ENCODE results near the gene ADD3.

The ADD3 gene, protein sequence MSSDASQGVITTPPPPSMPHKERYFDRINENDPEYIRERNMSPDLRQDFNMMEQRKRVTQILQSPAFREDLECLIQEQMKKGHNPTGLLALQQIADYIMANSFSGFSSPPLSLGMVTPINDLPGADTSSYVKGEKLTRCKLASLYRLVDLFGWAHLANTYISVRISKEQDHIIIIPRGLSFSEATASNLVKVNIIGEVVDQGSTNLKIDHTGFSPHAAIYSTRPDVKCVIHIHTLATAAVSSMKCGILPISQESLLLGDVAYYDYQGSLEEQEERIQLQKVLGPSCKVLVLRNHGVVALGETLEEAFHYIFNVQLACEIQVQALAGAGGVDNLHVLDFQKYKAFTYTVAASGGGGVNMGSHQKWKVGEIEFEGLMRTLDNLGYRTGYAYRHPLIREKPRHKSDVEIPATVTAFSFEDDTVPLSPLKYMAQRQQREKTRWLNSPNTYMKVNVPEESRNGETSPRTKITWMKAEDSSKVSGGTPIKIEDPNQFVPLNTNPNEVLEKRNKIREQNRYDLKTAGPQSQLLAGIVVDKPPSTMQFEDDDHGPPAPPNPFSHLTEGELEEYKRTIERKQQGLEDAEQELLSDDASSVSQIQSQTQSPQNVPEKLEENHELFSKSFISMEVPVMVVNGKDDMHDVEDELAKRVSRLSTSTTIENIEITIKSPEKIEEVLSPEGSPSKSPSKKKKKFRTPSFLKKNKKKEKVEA

DNA sequence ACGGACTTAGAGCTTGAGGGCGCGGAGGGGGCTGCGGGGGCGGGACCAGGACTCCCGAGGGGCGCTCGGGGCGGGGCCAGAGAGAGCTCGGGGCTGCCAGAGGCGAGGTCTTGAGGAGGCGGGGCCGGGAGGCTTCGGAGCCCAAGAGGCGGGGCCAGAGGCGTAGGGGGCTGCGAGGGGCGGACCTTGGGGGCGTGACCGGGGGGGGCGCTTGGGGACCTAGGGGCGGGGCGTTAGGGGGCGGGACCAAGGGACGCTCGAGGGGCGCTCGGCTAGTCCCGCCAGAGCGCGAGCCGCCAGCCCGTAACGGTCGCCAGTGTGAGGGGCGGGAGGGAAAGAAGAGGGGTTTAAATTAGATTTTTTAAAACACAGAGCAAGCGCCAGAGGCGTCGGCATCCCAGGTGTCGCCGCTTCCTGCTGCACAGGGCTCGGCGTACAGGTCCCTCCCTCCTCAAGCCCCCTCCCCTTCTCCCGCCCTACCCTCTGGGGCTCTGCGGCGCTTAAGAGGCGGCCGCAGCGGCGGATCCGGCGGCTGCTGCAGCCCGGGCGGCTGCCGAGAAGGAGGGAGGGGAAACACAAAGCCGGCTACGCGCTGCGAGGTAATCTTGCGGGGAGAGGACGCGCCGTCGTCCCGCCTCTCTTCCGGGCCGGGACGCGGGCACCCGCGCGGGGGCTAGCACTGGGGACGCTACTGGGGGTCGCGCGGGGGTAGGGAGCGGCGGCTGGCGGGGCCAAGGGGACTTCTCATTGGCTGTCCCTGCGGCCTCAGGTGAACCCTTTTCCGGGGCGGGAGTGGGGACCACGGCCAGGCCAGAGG, at the start of gene ADD3:
TSS of gene ADD3 (plus strand) at position 284 of the 817 bp plus-strand sequence. CDS start 92,670 bp downstream, outside the sequence.
- DNase-seq = peak; percentile 45

DNA sequence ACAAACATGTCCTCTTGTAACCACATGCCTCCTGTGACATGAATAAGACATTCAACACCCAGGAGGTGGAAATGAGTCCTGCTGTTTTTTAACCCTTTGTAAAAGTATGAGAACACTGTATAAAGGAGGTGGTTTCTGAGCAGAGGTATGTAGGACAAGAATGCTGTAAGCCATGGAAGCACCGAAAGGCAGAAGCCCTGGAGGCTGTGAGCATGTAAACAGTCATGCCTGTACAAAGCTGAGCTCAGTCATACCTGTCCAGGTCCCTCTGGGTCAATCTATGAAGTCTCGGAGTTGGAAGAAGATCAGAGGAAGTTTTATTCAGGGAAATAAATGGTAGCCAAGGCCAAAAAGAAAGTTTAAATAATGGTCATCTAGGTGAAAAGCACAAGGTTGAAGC, 49.7 kb upstream of the ADD3 start:
- DNase-seq = no peak

DNA sequence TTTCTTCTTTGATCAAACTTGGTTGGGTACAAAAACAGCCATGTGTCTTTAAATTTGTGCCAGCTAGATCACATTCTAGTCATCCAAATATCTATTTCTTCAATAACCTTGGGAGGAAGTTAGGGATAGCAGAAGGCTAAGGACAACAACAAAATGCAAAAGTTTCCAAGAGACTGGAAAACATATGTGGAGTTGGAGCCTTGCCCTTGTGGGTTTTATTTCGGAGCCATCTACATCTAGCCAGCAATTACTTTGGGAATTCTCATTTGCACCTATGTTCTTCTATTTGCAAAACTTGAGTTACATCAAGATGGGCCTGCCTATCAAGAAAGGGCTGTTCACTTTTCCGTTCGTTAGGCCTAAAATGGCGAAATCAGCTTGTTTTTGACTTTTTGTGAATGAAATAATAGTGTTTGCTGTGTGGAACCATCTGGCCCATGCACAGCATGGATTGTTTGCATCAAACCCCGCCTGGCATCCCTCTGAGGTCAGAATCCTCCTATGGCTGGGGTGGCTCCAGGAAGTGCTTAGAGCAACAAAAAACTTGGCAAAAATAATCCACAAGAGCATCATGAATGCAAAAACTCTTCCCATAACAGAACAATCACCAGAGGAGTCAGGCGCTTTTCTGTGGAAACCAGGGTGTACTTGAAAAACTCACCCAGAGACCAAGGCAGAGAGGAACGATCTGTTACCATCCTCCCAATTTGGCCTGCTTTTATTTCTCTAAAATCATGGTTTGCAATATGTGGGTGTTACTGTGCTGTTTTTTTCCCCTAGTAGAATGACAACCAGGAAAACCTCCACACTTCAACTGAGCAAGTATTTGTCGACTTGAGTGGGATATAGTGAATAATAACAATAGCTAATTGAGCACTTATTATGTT, 48.3 kb upstream of the ADD3 start:
- no peak for DNase-seq

- no peak for DNase-seq
Observed at GRCh38 chr10:109960682-109961081, 47.1 kb upstream of the ADD3 start.

DNA sequence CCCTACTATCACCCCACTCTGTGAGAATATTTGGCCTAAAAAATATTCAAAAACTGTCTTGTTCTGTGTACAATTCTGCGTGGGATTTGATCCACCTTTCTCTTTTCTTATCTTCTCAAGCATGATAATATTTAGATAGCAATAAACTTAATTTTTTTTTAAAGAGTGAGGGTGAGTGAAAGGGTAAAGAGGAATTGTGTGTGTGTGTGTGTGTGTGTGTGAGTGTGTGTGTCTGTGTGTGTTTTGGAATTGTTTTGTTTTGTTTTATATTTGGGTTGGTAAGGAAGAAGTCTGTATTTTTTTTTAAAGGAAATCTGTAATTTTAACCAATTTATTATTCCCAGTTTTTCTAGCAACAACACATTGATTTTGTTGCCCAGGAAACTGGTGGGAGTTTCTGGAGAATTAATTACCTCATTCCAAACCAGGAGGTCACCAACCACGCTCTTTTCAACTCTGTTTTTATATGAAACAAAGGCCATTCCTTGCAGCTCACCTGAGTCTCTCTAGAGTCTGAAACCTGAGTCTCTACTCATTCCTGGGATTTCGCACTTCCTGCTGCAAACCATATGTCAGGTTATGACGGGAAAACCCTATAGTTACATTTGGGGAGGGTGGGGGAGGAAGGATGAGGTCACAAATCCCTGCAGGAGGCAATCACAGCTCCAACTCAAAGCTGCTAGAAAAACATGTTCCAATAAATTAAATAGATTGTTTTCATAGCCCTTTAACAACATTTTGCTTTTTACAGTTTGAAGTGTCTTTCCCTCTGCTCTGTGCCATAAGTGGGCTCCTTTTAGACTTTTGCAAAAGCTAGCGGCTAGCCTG, 46.4 kb upstream of the ADD3 start:
- no peak for DNase-seq

DNA sequence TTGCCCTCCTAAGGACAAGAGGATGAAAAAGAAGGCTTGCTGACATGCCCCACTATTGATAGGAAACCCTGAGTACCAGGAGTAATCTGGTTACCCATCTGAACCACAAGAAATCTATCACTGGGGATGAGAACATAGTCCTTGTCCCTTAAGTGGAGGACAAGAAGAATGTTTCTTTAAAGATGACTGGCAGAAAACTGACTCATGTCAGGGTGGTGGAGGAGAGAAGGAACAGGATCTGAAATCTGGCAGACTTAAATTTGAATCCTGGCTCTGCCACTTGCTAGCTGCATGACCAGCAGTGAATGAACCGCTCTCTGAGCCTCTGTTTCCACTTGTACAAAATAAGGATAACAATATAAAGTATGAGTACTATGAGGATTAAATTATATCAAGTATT, 45.5 kb upstream of the ADD3 start:
- DNase-seq = no peak

DNA sequence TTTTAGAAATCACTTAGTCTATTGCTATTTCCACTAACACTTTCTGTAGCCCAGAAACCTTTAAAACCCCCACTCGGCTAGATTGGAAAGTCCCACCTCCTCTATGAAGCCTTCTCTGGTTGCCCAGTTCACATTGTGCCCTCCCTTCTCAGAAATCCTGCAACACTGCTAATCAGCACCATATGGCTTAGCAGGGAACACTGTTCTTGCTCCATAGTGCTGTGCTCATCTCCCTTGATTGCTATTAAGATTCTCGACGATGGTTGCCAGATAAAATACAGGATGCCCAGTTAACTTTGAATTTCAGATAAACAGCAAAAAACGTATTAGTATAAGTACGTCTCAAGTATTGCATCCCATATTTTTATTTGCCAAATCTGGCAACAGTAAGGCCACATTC, 44.3 kb upstream of the ADD3 start:
- no peak for DNase-seq

- no peak for DNase-seq
Observed at GRCh38 chr10:109964318-109964717, 43.5 kb upstream of the ADD3 start.

DNA sequence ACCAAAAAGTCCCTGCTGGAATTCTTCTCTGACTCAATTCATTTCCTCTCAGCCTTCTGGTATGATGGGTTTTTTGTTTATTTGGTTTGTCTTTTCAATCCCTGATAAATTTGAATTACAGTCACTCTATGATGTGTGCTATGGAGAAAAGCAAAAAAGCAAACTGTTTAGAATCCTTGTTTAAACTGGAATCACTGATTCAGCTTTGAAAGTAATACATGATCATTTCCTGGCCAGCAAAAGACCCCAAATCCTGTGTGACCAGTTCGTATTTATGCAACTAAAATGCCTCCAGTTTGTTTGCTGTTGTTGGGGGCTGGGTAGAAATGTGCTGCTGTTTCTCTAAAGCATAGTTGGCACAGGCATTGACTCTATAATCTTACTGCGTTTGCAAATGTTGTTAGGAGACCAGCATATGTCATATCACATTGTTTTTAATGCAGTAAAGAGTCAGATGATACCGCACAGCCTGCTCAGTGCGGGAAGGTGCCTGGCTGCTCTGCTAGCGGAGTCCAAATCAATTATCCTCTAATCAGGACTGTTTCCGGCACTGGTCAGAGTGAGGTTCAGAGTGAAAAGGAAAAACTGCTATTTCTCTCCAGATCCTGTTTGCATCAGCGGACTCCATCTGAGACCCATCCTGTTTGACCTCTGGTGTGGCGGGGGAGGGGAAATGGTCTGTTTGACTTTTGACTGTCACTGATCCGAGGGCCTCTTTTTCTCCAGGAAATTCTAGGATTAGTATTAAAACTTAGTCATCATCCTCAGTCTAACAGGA, 40.6 kb upstream of the ADD3 start:
- DNase-seq = no peak

DNA sequence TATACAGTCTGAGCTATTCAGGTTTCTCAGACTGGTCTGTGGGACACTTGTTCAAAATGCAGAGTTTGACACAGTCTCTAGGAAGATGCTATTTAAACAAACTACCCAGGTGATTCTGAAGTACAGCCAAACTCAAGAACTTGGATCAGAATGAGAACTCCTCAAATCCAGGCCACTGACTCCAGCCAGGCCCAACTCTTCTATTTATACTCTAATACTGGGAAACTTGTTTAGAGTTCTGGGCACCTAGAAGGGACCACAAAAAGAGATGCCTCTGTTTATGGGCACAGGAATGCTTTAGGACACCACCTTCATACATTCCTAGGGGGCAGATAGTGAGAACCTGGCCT, 40.1 kb upstream of the ADD3 start:
- no peak for DNase-seq

DNA sequence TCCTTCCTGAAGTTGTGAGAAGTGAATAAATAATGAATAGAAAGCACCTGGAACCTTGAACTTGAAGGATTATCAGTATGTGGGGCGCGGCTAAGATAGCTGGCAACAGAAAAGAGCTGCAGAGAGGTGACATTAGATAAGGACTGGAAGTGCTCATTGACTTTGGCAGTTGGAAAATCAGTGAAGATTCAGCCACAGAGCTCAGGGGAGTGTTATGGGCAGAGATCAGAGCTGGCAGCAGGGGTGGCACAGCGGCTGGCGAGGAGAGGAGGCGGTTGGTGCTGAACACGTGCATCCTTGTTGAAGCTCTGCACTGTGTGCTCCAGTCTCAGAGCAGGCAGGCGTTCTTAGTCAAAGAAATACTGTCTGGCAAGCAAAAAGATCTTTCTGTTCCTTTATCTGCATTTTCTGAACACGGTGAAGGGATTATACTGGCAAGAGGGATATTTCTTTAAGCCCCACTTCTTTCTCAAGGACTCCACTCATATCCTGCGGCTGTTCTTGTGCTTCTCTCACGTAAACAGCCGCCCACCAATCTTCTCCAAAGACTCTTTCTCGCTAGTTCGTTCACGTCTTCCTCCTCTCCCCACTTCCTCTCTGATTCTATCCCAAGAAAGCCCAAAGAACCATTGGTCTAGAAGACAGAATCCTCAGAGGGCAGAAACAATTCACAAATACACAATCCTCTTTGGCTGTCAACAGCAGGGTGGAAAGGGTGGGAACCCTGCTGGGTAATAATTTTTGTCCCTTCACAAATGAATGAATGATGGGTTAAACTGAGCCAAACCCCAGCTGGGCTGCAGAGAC, 38.6 kb upstream of the ADD3 start:
- no peak for DNase-seq

- DNase-seq = no peak
Observed at GRCh38 chr10:109969760-109970346, 37.9 kb upstream of the ADD3 start.

DNA sequence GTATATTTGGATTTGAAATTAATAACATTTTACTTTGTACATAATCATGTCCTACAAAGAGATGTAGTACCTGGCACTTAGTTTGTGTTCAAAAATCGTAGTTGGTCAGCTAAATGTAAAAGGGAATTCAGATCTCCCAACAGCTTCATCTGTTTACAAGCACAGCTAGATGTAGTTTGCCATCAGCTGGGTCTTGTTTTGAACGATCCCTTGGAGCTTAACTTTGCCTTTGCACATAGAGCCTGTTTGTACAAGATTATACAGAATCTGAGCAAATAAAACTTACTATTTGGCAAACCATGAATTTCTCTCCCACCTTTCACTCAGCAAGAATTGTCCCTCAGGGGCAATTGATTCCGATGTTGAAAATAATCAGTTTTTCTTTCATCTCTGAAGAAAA, 36.1 kb upstream of the ADD3 start:
- DNase-seq = no peak

DNA sequence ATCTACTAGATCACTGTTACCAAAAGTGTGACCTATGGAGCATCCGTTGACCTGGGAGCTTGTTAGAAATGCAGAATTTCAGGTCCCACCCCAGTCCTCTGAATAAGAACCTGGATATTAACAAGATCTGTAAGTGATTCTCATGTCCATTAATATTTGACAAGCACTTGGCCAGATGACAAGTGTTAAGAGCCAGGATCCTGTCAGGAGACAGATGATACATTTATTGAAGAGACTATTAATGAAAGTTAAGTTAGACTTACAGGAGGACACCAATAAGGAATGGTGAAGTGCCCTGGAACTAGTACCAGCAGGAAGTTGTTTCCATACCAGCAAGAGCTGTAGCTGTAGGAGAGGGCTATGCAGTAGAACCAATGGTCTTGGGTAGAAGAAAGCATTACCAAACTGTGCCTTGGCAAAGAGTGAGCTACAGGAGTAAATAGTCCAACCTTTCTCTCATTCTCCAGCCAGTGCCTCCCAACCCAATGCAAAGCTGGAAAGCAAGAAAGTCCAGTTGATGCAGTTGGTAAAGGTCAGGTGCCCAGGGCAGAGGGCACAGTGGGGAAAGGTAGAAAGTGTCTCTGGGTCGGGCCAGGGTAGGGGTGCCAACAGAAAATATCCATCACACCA, 35.3 kb upstream of the ADD3 start:
- DNase-seq = no peak

DNA sequence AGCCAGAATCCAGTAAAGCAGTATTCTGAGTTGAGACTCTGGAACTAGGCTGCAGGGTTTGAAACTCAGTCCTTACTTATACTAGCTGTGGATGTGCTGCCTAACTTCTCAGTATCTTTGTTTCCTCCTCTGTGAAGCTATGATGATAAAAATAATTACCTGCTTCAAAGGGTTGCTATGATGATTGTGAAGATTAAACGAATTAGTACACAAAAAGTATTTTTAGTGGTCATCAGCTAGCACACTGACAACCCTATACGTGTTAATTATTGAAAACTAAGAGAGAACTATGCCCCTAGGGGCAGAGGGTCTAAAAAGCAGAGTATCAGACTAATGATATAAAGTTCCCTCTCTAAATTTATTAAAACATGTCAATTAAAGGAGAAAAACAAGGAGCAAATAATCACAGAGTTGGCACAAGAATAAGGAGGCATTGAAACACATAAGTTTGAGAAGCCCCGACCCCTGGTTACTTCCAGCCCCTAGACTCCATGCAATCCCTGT, 34.4 kb upstream of the ADD3 start:
- no peak for DNase-seq

DNA sequence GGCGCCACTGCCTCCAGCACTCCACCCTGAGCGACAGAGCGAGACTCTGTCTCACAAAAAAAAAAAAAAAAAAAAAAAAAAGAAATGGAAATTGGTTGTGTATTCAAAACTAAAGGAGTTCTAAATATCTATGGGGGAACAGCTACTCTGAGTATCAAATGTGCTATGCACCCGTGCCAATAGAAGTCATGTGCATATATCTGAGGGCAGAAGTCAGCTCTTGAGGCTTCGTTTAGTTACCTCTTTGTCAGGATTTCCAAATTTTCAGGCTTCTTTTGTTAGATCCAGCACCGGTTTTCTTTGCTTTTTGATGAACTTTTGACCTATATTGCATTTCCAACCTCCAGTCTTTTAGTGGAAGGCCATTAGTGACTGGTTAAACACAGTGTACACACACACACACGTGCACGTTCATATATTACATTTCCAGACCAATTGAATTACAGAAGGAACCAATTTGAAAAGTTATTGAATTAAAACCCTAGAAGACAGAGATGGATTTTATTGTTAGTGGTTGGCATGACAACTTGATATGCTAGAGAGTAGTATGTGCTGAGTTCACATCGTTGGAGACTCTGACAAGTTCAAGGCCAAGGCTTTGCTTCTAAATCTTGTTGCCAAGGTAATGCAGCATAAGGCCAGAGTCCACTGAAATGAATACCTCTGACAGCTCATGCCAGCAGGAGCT, 33.1 kb upstream of the ADD3 start:
- DNase-seq = no peak

DNA sequence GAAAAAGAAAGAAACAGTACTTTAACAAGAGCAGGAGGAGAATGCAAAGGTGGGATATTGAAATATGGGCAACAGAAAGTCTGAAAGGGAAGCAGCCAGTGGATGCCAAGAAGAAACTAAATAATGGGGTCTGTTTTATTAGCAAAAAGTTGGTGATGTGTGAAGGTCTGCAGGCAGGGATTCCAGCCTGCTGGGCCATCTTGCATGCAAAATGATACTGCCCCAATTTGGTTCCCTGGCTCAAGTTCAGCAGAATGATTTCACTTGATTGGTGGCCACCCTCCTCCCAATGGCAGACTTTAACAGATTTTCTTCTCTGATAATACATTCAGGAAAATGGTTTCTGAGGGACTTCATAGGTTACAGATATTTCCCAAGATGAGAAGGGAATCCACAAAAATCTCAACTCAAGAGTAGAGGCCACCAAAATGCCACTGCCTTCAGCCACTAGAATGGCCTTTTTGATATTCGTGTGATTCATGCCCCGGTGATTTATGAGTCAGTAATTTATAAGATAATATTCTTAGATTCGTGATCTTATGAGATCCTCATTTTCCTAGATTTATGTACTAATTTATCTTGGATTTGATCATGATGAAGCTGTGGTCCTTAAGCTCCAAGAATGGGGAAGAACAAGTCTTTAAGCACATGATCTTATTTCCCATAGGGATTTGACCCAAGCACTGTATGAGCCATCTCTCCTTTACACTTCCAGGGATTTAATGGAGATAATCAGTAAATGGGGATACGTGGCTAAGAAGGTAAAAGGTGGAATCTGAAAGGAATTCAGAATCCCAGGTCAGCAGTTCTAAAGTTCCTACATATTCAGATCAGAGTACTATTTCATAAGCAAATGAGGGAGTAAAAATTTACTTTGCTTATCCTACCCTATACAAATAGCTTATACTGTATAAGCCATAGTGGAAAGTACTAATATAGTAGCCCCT, 32.3 kb upstream of the ADD3 start:
- no peak for DNase-seq
